ENCODE results near the gene PRSS27.
"Not testable (repeated sequence)": the region's sequence is repeated elsewhere in the genome, so short reads cannot be mapped to it uniquely, and the experiment has no call there.

Gene PRSS27

DNA sequence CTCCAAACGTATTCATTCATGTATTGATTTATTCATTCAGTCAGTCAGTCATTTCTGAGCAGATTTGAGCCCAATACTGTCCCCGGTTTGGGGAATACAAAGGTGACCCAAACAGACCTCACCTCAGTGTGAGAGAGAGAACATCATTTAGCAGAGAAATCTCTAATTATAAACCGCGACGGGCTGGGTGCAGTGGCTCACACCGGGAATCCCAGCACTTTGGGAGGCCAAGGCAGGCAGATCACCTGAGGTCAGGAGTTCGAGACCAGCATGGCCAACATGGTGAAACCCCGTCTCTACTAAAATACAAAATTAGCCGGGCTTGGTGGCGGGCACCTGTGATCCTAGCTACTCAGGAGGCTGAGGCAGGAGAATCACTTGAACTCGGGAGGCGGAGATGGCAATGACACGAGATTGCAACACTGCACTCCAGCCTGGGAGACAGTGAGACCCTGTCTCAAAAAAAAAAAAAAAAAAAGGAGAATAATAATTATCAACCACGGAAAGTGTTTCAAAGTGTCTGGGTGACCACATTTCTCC, 1.7 kb upstream of the PRSS27 start:
- not testable (repeated sequence) for DNase-seq

DNA sequence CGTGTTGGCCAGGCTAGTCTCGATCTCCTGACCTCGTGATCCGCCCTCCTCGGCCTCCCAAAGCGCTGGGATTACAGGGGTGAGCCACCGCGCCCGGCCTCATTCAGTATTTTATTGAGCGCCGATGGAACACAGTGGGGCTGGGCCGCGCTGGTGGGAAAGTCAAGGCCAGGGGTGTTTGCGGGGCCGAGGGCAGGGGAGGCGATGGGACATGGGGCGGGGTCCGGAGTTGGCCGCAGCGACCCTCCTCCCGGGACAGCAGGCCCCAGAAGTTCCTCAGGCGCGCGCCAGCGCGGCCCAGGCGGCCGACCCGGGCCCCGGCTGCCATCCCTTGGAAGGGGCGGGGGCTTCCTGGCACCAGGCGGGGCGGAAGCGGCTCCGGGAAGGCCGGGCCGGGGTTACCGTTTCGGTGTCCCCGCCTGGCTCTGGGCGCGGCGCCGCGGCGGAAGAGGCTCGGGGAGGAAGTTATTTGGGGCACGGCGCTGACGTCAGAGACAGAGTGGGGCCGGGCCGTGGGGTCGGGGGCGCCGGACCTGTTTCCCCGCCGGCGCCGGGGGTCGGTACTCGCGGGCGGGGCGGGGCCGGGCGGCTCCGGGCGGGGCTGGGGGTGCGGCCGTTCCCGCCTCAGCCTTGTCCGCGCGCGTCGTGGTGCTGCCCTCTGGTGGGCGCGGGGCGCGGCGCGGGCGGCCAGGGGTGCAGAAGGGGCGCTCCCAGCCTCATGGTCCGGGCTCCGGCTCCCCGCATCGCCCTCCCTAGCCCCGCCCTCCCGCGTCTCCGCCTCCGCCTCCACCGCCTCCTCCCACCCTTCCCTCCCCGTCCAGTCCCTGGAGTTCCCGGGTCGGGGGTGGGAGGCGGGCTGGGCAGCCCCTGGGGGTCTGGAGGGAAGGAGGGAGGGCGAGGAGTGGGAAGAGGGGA, 952 bp upstream of the PRSS27 start:
- DNase-seq = peak; percentile 89

DNA sequence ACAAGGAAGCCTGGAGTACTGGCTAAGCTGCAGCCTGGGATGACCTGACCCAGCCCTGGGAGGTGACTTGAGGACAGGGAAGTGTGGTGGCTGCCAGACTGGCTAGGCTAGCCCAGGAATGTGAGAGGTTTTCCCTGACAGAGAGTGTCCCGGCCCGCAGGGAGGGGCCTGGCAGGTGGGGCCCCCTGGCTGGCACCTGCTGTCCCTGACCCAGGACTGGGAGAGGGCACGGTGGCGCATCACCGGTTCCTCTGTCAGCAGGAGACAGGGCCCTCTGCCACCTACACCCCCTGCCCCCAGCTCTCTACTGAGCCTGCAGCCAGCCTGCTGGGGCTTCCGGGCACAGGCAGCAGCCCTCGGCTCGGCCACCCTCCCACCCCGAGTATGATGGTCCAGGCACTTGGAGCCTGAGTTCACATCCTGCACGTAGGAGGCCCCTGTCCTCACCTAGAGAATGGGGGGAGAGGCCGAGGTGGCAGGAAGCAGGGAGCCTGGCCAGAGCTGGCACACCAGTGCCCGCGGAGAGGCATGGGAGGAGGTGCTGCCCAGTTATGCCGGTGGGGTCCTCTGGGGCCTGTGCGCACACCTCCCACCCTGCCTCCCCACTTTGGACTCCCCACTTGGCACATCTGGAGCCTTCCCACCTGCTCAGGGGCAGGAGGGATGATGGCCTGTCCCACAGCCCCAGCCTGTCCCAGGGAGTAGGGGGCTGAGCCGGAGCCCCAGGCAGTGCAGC, 528 bp downstream of the PRSS27 start:
- no peak for DNase-seq

DNA sequence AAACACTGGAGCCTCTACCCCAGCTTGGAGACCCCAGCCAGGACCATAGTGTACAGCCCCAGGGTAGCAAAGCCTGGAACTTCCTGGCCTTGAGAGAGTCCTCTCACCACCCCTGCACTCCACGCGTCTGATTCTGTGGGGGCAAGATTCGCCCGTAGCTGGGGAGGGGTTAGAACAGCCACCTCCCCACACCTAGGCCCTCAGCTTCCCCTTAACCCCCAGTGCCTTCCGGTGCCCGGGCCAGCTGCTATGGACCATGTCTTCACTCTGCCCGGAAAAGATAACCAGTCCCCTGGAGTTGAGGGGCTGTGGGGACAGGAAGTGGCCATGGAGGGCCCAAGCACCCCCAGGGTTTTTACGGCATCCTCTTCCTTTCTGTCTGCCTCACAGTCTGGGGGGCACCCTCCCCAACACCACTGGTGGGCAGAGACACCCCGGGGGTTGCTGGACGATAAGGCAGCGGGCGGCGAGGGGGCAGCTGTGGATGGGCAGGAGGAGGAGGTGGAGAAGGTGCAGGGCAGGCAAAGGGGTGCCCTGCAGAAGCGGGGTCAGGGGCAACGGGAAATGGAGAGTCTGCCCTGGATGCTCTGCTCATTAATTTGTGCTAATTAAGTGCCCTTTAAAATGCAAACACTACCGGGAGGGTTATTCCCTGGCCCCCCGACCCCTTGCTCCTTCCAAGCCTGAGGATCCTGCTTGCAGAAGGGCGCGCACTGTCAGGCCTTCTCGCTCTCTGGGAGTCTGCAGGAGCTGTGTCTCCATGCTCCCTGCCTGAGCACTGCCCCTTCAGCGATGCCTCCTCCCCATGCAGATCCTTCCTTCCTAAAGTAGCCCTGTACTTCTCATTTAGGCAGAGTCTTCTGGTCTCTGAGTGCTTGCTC, 2.4 kb downstream of the PRSS27 start:
- DNase-seq = no peak

DNA sequence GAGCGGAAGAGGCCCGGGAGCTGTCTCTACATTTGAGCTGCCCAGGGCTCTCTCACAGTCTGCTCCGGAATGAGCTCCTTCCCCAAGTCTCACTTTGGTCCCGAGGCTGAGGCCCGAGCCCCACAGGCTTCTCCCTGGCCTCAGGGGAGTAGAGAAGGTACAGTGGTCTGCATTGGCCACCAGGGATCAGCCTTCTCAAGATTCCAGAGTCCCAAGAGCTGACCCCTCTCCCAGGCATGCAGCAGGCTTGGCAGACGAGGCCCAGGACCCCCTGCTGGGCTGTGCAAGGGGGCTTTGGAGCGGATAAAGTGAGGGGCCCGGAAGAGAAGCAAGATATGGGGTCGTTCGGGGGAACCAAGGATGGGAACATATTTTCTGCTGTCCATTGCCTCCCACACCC, 3.1 kb downstream of the PRSS27 start:
- DNase-seq = no peak

DNA sequence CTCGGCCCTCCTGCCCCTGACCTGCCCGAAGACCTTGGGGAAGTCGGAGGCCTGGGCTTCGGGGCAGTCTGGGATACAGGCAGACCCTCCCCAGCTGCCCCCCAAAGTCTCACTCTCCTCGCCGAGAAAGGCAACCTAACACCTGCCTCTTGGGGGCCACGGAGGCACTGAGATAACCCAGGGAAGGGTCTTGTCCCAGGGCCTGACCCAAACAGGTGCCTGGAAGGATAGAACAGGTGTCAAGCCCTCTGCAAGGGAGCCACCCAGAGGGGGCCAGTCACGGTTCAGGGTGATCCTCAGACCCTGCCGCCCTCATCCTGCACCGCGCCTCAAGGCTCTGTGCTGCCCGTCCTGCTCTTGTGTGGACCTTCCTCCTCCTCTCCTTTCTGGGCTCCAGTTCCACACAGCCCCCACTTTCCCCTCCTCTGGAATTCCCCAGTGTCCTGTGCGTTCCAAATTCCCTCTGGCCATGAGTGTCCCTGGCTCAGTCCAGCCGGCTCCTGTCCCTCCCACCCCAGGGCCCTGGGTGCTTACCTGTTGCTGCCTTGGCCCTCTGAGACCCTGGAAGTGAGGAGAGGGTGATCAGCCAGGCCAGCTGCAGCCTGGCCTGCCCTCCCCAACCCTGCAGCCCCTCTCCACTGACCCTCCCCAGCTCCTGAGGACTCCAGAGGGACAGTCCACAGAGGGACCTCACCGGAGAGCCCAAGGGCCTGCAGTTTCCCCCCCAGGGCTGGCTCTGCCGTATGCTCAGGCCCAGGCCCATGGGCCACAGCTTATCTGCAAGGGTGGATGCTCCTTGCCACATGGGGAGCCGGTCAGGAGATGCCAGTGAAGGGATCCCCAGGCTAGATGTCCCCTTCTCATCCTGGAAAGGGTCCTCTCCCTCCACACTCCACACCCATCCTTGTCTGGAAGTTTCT, 3.8 kb downstream of the PRSS27 start:
- DNase-seq = no peak

DNA sequence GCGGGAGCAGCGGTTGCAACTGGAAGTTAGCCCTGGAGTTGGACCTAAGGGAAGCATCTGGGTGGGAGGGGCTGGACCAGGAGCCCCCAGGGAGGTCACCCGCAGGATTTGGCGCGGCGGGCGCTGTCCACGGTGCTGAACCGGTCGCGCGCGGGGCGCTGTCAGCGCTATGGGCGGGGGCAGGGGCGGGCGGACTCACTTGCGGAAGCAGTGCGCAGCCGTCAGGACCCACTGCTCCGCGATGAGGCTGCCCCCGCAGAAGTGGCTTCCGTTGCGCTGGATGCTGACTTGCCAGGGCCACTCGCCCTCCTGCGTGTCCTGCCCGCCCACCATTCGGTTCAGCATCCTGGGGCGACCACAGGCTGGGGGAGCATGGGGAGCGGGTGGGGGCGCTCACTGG, 4.5 kb downstream of the PRSS27 start:
- DNase-seq = no peak

DNA sequence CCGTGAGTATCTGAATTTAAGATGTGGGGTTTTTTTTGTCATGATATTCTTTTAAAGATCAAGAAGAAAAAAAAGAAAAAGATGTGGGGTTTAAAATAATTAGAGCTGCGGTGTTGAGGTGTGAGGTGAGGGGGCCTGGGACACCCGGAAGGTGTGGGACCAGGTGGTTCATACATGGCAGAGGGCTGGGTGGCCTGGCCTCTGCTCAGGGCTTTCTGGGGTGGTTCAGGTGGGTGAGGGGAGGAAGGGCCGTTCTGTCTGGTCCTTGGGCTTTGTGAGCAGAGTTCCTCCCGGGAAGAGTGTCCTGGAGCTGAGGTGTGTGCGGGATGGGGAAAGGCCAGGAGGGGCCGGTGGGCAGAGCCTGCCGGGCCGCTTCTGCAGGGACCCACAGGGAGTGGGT, 5.0 kb downstream of the PRSS27 start:
- DNase-seq = no peak

DNA sequence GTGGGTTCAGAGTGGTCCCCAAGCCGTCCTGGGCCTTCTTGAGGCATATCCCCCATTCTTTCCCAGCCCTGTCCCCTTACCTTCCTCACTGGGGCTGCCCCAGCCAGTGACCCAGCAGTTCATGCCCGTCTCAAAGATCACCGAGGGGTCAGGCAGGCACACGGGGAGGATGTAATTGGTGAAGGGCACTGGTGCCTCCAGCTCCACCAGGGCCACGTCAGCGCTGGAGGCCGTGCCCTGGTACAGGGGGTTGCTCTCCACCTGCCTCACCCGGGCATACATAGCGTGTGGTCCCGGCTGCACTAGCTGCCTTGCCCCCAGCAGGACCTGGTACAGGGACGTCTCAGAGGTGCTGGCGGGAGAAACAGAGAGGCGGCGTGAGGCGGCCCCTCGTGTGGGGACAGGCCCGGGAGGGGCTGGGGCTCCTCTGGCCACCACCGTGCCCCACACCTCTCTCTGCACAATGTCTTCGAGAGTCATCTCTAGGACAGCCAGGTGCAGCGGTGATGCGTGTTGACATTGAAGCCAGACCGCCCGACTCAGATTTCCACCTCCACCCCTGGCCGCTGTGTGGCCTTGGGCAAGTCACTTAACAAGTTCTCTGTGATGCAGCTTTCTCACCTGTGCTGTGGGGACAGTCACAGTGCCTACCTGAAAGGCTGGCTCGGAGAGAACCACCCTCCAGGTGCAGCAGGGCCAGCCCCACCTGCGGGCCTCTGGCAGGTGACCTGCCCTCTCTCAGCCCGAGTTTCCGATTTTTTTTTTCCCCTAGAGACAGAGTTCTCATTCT, 5.8 kb downstream of the PRSS27 start:
- DNase-seq = peak; percentile 64

DNA sequence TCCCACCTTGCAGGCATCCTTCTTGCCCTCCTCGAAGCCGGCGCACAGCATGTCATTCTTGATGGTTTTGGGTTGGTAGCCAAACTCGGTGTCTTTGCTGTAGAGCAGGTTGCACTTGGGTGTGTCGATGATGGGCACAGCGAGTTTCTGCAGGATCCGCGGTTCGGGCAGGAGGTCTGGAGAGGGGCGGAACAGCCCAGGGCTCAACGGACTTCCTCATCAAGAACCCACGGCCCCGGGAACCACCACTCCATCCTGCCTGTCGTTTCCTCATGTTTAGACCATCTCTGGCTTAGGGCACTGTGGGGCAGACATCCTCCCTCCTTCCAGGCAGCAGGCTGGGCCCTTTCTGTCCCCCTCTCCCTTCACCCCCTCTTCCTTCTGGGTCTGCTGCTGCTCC, 6.5 kb downstream of the PRSS27 start:
- DNase-seq = no peak

DNA sequence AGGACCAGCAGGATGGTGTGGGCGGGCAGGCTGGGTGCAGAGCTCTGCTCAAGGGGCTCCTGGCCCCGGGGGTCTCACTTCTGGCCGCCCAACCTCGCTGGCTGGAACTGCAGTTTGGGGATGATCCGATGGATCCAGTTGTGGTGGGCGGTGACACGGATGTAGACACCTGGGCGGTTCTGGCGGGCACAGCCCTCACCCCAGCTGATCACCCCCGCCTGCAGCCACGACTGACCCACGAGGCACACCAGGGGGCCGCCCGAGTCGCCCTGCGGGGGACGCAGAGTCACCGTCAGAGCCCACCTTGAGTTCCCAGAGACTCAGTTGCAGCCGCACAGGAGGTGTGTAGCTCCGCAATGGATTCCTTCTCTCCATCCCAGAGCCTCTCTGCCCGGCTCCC, 7.5 kb downstream of the PRSS27 start:
- no peak for DNase-seq

DNA sequence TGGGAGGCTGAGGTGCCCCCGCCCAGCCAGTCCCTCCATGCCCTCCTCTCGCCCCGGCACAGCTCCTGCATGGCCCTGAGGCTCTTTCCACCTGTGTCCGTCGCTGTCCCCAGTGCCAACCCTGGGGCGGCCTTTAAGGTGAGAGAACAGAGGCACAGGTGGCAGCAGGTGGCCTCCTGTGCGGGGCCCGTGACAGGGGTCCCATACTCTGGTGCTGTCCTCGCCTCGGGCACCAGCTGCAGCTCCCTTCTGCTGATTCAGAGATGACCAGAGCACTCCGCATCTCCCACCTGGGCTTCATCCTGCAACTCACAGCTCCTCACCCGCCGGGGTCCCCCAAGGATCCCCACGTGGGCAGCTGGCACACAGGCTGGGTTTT, 8.0 kb downstream of the PRSS27 start:
- DNase-seq = no peak

DNA sequence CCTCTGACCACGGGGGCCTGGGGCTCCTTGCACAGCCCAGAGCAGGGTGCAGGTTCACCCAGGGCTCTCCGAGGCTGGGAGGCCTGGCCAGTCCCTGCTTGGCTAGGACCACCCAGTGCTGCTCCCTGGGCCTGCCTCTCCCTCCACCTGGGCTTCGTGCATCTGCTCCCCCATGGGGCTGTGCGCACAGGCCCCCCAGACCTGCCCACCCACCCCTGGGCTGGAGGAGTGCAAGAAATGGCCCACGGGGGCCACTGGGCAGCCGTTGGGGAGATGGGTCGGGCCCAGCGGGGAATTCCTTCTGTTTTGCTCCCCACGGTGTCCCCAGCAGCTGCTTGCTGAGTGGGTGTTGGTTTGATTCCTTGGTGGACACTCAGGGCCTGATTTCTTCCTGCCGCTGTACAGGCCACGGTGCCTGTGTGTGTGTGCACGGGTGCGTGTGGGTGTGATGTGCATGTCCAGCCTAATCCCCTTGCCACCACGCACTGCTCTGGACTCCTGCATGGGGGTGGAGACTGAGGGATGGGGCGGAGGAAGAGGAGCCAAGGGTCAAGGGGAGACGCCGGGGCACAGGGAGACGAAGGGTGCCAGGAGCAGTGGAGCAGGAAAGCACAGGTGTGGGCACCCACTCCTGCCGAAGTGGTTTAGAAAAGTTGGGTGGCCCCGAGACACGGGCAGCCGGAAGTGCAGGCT, 8.5 kb downstream of the PRSS27 start:
- no peak for DNase-seq

DNA sequence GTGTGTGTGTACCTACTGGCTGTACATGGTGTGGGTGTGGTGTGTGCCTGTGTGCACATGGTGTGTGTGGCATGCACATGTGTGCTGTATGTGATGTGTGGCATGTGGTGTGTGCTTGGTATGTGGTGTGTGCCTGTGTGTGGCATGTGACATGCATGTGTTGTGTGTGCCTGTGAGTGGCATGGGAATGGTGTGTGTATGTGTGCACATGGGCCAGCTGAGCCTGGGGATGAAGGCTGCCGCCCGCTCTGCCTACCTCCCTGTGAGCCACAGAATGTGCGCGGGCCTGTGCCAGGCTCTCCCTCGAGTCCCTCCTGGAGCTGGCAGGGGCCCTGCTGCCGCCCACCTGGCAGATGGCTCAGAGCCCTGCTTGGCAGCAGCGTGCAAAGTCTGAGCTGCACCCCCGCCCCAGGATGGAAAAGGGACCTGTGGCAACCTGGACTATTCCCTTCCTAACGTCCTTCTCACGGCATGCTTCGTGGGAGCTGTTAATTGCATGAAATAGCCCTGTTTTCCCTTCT, 9.3 kb downstream of the PRSS27 start:
- peak; percentile 71 for DNase-seq

DNA sequence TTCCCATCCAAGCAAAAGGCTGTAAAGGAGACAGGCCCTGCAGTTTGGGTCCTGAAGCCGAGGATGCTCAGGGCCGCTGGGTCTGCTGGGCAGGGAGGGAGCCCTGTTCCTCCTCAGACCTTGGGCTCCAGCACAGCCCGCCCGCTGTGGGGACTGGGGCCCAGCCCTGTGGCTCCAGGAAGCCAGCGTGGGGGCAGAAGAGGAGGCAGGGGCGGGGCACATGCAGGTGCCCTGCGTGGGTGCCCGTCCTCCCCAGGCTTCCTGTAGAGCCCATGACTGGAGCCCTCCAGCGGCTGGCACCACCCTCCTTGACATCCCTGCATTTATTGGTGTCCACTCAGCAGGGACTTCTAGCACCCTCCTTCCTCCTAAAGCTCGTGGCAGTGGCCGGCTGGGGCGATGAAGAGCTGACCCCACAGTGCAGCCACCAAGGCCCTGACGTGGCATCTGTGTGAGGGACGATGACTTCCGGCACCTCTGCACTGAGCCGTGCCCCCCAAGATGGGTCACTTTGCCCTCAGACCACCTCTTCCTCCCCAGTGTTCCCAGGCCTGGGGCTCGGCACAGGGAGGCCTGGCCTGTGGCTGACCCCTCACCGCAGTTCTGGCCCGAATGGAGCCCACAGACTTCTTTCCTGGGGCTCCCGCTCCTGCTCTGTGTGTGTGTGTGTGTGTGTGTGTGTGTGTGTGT, 9.9 kb downstream of the PRSS27 start:
- no peak for DNase-seq

DNA sequence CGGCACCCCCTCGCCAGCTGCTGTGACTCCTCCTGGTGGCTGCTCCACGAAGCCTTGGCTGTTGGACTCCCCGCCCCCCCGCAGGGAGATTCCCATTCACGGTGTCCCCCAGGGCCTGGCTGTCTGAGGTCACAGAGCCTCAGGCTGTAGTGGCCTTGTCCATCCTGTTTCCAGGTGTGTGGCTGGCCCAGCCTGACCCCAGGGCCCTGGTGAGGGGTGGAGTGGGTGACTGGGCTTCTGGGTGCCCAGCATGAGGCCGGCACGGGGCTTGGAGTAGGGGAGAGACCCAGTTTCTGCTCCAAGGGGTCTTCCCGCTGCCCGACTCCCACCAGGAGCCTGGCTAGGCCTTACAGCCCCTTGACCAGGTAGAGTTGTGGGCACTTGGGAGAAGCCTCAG, 10.4 kb downstream of the PRSS27 start:
- no peak for DNase-seq

DNA sequence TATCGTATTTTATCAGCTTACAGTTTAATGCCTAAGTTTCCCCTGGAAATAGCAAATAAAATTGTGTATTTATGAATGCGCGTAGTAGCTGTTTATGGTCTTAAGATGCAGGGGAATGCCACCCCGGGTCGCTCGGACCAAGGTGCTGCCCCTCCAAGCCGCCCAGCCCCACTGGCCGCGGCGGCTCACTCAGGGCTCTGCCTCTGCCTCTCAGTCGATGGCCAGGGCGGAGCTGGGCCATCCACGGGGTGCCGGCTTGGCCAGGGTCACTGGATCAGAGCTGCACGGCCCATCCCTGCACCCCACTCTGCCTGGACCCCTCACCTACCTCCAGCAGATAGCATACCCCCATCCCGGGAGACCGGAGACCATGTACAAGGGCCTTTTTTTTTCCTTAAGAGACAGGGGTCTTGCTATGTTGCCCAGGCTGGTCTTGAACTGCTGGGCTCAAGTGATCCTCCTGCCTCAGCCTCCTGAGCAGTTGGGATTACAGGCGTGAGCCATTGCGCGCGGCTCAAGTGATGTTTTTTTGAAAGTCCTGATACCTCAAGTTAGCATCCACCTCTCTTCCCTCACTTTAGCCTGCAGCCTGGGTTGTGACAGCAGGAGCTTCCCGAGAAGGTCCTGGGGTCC, 11.0 kb downstream of the PRSS27 start:
- no peak for DNase-seq

DNA sequence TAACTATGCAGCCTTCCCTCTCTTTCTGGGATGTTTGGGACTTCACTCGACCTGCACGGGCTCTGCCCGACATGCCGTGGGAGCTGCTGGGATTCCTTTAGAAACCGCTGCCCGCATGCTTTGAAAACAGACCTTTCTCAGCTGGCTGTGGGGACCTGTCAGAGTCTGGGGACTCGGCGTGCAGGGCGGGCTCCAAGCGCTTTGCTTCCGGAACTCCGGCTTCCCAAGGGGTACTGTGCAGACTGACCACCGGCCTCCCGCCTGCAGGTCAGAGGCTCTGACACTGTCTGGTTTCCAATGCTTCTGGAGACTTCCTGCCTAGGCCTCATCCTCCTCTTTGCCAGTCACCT, 11.8 kb downstream of the PRSS27 start:
- DNase-seq = no peak
